ENCODE measurements around the gene PLPP4. TPM values are rescaled to one million over a fixed set of nuclear protein-coding genes. Genes with fewer than 3 reads are reported as not detected.

PLPP4 gene
- total and polyA plus RNA-seq, 10 donors, result not detected

DNA sequence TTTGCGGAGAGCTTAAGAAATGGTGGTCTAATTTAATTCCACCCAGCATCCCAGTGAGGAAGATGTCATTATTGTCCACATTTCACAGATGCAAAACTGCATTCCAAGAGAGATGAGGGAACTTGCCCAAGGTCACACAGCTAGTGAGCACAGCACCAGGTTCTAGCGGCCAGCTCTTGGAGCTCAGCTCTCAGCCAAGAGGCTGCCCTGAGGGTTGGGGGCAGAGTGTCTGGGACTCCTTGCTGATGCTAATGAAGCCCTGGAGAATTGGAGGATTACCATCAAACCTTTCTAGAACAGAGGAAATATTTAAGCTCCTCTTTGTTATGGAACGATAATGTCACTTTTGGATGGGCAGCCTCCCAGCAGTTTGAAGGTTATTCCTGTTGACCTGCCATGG lies 48.0 kb downstream of the PLPP4 start:
- H3K36me3 ChIP-seq, result no peaks in the 10 kb centered on the region
- intact Hi-C loops (cut with DNase I; ENCODE audit: low total_unique reads), result no loop called here
- TF ChIP-seq, protein P1, sequence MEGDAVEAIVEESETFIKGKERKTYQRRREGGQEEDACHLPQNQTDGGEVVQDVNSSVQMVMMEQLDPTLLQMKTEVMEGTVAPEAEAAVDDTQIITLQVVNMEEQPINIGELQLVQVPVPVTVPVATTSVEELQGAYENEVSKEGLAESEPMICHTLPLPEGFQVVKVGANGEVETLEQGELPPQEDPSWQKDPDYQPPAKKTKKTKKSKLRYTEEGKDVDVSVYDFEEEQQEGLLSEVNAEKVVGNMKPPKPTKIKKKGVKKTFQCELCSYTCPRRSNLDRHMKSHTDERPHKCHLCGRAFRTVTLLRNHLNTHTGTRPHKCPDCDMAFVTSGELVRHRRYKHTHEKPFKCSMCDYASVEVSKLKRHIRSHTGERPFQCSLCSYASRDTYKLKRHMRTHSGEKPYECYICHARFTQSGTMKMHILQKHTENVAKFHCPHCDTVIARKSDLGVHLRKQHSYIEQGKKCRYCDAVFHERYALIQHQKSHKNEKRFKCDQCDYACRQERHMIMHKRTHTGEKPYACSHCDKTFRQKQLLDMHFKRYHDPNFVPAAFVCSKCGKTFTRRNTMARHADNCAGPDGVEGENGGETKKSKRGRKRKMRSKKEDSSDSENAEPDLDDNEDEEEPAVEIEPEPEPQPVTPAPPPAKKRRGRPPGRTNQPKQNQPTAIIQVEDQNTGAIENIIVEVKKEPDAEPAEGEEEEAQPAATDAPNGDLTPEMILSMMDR (IDR thresholded peaks at IDR 0.05 in 8 of 11, conservative IDR thresholded peaks at IDR 0.05 in 3 of 11), result no peak
- TF ChIP-seq POLR2A (IDR thresholded peaks at IDR 0.05), result no peak
- no peak for TF ChIP-seq POLR2AphosphoS5 (IDR thresholded peaks at IDR 0.05)
- H3K4me1 ChIP-seq, result no peaks in the 10 kb centered on the region
- WGBS, 5 donors, result 78 to 88% (median 84%) methylated on average over 3 of the region's 3 CpGs
- H3K9me3 ChIP-seq, result no peaks in the 10 kb centered on the region
- H3K4me3 ChIP-seq, result no peak overlapping the region
- no peak overlapping the region for H3K27ac ChIP-seq
- H3K27me3 ChIP-seq (replicated peaks in 1 of 7), result peaks cover 0 to 6% (median 0%) of the 10 kb centered on the region in 7 donors
- no peak for DNase-seq

DNA sequence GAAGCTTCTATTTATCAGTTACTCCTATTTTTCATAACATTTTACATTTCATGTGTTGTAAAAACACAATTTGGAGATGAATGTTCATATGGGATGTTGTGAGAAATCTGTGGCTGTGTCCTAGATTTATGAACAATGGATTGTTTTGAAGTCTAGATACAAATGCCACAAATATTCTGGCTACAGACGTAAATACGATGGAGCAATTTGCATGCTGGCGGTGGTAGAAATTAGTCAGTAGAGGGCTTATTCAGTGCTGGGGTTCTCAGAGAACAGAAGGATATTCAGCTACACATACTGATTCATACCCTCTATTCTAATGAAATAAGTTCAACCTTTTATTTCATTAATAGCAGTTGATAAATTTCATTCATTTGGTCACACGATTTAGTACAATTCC lies 48.8 kb downstream of the PLPP4 start:
- WGBS, 5 donors, result 89 to 95% (median 91%) methylated on average over 4 of the region's 4 CpGs
- Histone ChIP-seq H3K27ac (no peak overlapping the region), H3K4me1 (no peaks in the 10 kb centered on the region), H3K9me3 (no peaks in the 10 kb centered on the region), H3K4me3 (no peak overlapping the region), H3K36me3 (no peaks in the 10 kb centered on the region), H3K27me3 (replicated peaks in 1 of 7) (peaks cover 0 to 6% (median 0%) of the 10 kb centered on the region in 7 donors)
- TF ChIP-seq, protein P1 (IDR thresholded peaks at IDR 0.05 in 8 of 11, conservative IDR thresholded peaks at IDR 0.05 in 3 of 11), result no peak
- no peak for TF ChIP-seq POLR2A (IDR thresholded peaks at IDR 0.05)
- no peak for TF ChIP-seq POLR2AphosphoS5 (IDR thresholded peaks at IDR 0.05)
- intact Hi-C loops (cut with DNase I; ENCODE audit: low total_unique reads), result no loop called here
- no peak for DNase-seq

DNA sequence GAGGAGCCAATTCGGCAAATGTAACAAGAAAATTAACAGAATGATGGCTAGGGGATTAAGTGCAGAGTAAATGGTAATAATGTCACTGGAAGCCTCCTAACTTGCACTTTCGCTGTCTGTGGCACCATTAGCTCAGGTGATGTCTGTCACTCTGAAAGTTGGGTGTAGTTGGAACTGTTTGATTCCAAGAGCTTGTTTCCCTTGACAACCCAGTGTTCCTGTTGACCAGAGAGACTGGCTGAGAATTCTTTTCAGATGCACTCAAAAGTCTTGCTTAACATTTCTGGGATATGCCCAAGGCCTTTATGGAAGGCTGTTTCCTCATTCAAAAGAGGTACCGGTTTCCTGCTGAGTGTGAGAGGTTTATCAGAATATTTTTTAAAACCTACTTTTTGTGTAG lies 49.6 kb downstream of the PLPP4 start:
- 72 to 83% (median 78%) methylated on average over 3 of the region's 3 CpGs for WGBS, 5 donors
- TF ChIP-seq POLR2A (IDR thresholded peaks at IDR 0.05), result no peak
- no peak for TF ChIP-seq POLR2AphosphoS5 (IDR thresholded peaks at IDR 0.05)
- TF ChIP-seq, protein P1 (IDR thresholded peaks at IDR 0.05 in 8 of 11, conservative IDR thresholded peaks at IDR 0.05 in 3 of 11), result no peak
- Histone ChIP-seq H3K9me3 (no peaks in the 10 kb centered on the region), H3K36me3 (no peaks in the 10 kb centered on the region), H3K4me3 (no peak overlapping the region), H3K4me1 (no peaks in the 10 kb centered on the region), H3K27ac (no peak overlapping the region), H3K27me3 (replicated peaks in 1 of 7) (peaks cover 0 to 6% (median 0%) of the 10 kb centered on the region in 7 donors)
- no peak for DNase-seq
- intact Hi-C loops (cut with DNase I; ENCODE audit: low total_unique reads), result no loop called here

DNA sequence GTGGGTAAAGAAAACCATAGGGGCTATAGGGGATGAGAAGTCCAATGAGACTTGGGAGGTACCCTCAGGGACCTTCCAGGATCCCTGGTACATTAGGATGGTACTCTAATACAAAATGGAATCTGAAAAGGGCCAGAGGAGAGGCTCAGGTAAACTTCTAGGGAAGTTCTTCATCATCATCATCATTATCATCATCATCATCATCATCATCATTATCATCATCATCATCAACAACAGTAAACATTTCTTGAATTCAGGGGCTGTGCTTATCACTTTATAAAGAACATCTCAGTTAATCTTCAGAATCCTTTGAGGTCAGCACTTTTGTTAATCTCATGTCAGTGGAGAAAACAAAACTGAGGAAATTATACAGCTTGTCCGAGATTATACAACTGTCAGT lies 50.1 kb downstream of the PLPP4 start:
- TF ChIP-seq, protein P1 (IDR thresholded peaks at IDR 0.05 in 8 of 11, conservative IDR thresholded peaks at IDR 0.05 in 3 of 11), result no peak
- TF ChIP-seq POLR2AphosphoS5 (IDR thresholded peaks at IDR 0.05), result no peak
- no peak for TF ChIP-seq POLR2A (IDR thresholded peaks at IDR 0.05)
- H3K9me3 ChIP-seq, result no peaks in the 10 kb centered on the region
- no peaks in the 10 kb centered on the region for H3K4me1 ChIP-seq
- H3K27me3 ChIP-seq (replicated peaks in 1 of 7), result peaks cover 0 to 6% (median 0%) of the 10 kb centered on the region in 7 donors
- intact Hi-C loops (cut with DNase I; ENCODE audit: low total_unique reads), result no loop called here
- no peak overlapping the region for H3K27ac ChIP-seq
- 73 to 90% (median 86%) methylated on average over 1 of the region's 1 CpG for WGBS, 5 donors
- no peaks in the 10 kb centered on the region for H3K36me3 ChIP-seq
- no peak for DNase-seq
- H3K4me3 ChIP-seq, result no peak overlapping the region
